WTC11 (cell line): ENCODE results near the gene KCTD2.

ENCODE experiments used
- NR1H2 ChIP-seq: sonication (generic); formaldehyde crosslinking; IDR thresholded peaks from 2 replicates; pipeline ENCODE4 v1.9.0; 2021; ENCODE audit warnings: mild to moderate bottlenecking, moderate library complexity, missing genetic modification reagents
- SP1 ChIP-seq: sonication (generic); formaldehyde crosslinking; conservative IDR thresholded peaks from 2 replicates; pipeline ENCODE4 v1.8.1; 2022; ENCODE audit warnings: missing genetic modification reagents
- TEAD4 ChIP-seq: sonication (generic); formaldehyde crosslinking; IDR thresholded peaks from 2 replicates; pipeline ENCODE4 v1.8.0; 2022; ENCODE audit warnings: mild to moderate bottlenecking, missing genetic modification reagents
- TP53 ChIP-seq: sonication (generic); formaldehyde crosslinking; IDR thresholded peaks from 2 replicates; pipeline ENCODE4 v1.8.1; 2023; ENCODE audit warnings: mild to moderate bottlenecking, missing genetic modification reagents
- ZNF317 ChIP-seq: sonication (generic); formaldehyde crosslinking; IDR thresholded peaks from 2 replicates; pipeline ENCODE4 v1.8.1; 2023; ENCODE audit warnings: low read depth, mild to moderate bottlenecking, moderate library complexity, missing genetic modification reagents, borderline replicate concordance
- TF ChIP-seq, protein P1 (sequence below): sonication (generic); formaldehyde crosslinking; IDR thresholded peaks from 2 replicates; pipeline ENCODE4 v1.8.0; 2022; ENCODE audit warnings: missing genetic modification reagents
- TF ChIP-seq, protein P2 (sequence below): sonication (generic); formaldehyde crosslinking; IDR thresholded peaks from 2 replicates; pipeline ENCODE4 v1.8.1; 2022; ENCODE audit warnings: low read depth, mild to moderate bottlenecking, moderate library complexity, missing genetic modification reagents, borderline replicate concordance
- TF ChIP-seq, protein P3 (sequence below): sonication (generic); formaldehyde crosslinking; IDR thresholded peaks from 2 replicates; pipeline ENCODE4 v1.8.1; 2023; ENCODE audit warnings: mild to moderate bottlenecking, moderate library complexity, missing genetic modification reagents
- TF ChIP-seq, protein P4 (sequence below): sonication (generic); formaldehyde crosslinking; IDR thresholded peaks from 2 replicates; pipeline ENCODE4 v1.8.0; 2022; ENCODE audit warnings: mild to moderate bottlenecking, missing genetic modification reagents
- TF ChIP-seq, protein P5 (sequence below): fragments of 200-600 bp; IDR thresholded peaks from 2 replicates; pipeline ENCODE4 v1.8.0; 2022; ENCODE audit warnings: antibody characterized with exemption
- TF ChIP-seq, protein P6 (sequence below): sonication (generic); formaldehyde crosslinking; IDR thresholded peaks from 2 replicates; pipeline ENCODE4 v1.8.1; 2023; ENCODE audit warnings: mild to moderate bottlenecking, missing genetic modification reagents, moderate library complexity

DNA sequence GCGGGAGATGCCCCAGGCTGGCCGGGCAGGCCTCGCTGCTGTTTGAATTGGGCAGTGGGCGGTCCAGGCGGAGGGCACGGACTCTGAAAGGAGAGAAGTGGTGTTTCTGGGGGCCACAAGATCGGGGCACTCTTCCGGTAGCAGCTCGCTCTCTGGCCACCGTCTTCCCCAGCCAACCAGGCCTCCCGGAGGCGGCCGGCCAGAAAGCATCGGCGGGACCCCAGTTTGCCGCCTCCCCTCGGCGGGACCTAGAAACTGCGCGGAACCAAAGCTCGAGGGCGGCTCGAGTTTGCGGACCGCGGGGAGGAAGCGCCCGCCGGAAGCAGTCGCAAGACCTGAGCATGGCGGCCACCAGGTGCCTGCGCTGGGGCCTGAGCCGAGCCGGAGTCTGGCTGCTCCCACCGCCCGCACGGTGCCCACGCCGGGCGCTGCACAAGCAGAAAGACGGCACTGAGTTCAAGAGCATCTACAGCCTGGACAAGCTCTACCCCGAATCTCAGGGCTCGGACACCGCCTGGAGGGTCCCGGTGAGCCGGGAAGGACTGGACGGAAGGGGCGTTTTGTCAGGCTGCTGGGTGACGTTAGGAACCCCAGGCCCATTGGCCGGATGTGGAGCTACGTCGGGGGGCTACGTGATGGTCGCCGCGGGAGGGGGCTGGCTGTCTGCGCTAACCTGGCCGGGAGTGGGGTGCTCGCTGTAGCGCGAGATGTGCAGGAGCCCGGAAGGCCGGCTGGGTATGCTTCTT lies 34.5 kb upstream of the KCTD2 start, which contains the start of gene MRPL58:
- TF ChIP-seq, protein P1, sequence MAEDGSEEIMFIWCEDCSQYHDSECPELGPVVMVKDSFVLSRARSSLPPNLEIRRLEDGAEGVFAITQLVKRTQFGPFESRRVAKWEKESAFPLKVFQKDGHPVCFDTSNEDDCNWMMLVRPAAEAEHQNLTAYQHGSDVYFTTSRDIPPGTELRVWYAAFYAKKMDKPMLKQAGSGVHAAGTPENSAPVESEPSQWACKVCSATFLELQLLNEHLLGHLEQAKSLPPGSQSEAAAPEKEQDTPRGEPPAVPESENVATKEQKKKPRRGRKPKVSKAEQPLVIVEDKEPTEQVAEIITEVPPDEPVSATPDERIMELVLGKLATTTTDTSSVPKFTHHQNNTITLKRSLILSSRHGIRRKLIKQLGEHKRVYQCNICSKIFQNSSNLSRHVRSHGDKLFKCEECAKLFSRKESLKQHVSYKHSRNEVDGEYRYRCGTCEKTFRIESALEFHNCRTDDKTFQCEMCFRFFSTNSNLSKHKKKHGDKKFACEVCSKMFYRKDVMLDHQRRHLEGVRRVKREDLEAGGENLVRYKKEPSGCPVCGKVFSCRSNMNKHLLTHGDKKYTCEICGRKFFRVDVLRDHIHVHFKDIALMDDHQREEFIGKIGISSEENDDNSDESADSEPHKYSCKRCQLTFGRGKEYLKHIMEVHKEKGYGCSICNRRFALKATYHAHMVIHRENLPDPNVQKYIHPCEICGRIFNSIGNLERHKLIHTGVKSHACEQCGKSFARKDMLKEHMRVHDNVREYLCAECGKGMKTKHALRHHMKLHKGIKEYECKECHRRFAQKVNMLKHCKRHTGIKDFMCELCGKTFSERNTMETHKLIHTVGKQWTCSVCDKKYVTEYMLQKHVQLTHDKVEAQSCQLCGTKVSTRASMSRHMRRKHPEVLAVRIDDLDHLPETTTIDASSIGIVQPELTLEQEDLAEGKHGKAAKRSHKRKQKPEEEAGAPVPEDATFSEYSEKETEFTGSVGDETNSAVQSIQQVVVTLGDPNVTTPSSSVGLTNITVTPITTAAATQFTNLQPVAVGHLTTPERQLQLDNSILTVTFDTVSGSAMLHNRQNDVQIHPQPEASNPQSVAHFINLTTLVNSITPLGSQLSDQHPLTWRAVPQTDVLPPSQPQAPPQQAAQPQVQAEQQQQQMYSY (CRISPR knock-in tag): peak; percentile 11; the same call in 1 of the 2 replicates
- 0 out of 2 replicates have a peak, but pooled peaks have one; percentile 33 for TF ChIP-seq ZNF317
- TF ChIP-seq, protein P2, sequence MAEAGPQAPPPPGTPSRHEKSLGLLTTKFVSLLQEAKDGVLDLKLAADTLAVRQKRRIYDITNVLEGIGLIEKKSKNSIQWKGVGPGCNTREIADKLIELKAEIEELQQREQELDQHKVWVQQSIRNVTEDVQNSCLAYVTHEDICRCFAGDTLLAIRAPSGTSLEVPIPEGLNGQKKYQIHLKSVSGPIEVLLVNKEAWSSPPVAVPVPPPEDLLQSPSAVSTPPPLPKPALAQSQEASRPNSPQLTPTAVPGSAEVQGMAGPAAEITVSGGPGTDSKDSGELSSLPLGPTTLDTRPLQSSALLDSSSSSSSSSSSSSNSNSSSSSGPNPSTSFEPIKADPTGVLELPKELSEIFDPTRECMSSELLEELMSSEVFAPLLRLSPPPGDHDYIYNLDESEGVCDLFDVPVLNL (CRISPR knock-in tag): no peak
- TF ChIP-seq, protein P3, sequence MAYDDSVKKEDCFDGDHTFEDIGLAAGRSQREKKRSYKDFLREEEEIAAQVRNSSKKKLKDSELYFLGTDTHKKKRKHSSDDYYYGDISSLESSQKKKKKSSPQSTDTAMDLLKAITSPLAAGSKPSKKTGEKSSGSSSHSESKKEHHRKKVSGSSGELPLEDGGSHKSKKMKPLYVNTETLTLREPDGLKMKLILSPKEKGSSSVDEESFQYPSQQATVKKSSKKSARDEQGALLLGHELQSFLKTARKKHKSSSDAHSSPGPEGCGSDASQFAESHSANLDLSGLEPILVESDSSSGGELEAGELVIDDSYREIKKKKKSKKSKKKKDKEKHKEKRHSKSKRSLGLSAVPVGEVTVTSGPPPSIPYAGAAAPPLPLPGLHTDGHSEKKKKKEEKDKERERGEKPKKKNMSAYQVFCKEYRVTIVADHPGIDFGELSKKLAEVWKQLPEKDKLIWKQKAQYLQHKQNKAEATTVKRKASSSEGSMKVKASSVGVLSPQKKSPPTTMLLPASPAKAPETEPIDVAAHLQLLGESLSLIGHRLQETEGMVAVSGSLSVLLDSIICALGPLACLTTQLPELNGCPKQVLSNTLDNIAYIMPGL (CRISPR knock-in tag): peak; percentile 71; the same call in 1 of the 2 replicates
- TF ChIP-seq SP1: peak; percentile 91
- TF ChIP-seq, protein P4, sequence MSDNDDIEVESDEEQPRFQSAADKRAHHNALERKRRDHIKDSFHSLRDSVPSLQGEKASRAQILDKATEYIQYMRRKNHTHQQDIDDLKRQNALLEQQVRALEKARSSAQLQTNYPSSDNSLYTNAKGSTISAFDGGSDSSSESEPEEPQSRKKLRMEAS (CRISPR knock-in tag): peak; percentile 79; the same call in 1 of the 2 replicates
- TF ChIP-seq, protein P5, sequence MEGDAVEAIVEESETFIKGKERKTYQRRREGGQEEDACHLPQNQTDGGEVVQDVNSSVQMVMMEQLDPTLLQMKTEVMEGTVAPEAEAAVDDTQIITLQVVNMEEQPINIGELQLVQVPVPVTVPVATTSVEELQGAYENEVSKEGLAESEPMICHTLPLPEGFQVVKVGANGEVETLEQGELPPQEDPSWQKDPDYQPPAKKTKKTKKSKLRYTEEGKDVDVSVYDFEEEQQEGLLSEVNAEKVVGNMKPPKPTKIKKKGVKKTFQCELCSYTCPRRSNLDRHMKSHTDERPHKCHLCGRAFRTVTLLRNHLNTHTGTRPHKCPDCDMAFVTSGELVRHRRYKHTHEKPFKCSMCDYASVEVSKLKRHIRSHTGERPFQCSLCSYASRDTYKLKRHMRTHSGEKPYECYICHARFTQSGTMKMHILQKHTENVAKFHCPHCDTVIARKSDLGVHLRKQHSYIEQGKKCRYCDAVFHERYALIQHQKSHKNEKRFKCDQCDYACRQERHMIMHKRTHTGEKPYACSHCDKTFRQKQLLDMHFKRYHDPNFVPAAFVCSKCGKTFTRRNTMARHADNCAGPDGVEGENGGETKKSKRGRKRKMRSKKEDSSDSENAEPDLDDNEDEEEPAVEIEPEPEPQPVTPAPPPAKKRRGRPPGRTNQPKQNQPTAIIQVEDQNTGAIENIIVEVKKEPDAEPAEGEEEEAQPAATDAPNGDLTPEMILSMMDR: no peak
- TF ChIP-seq TEAD4 (CRISPR knock-in tag): no peak
- no peak for TF ChIP-seq NR1H2 (CRISPR knock-in tag)
- TF ChIP-seq, protein P6, sequence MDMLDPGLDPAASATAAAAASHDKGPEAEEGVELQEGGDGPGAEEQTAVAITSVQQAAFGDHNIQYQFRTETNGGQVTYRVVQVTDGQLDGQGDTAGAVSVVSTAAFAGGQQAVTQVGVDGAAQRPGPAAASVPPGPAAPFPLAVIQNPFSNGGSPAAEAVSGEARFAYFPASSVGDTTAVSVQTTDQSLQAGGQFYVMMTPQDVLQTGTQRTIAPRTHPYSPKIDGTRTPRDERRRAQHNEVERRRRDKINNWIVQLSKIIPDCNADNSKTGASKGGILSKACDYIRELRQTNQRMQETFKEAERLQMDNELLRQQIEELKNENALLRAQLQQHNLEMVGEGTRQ (CRISPR knock-in tag): peak; percentile 41; the same call in 1 of the 2 replicates
- TF ChIP-seq TP53 (CRISPR knock-in tag): peak; percentile 79
